DOHH2 (cell line): ENCODE data around the gene FAM107A.

Experiments used
- H3F3A ChIP-seq: fragments of 200-600 bp; sonication (generic), shearing (Covaris generic); 2 replicates; pipeline ENCODE4 v1.6.0; 2016; ENCODE audit warnings: antibody characterized with exemption, mild to moderate bottlenecking; ENCODE audit not compliant: control insufficient read depth, insufficient read depth
- H3K27ac ChIP-seq: fragments of 200-600 bp; sonication (generic); 2 replicates; pipeline ENCODE4 v1.5.1; 2014; ENCODE audit warnings: low read depth, mild to moderate bottlenecking, low read length, moderate library complexity
- H3K27me3 ChIP-seq: fragments of 200-600 bp; sonication (generic); 2 replicates; pipeline ENCODE4 v1.6.1; 2014; ENCODE audit warnings: mild to moderate bottlenecking, low read length, mixed read lengths; ENCODE audit not compliant: control insufficient read depth
- H3K36me3 ChIP-seq: fragments of 200-600 bp; sonication (generic); 2 replicates; pipeline ENCODE4 v1.6.1; 2014; ENCODE audit warnings: mild to moderate bottlenecking, low read length, moderate library complexity, mixed read lengths; ENCODE audit not compliant: control insufficient read depth
- H3K4me1 ChIP-seq: fragments of 200-600 bp; sonication (generic); 2 replicates; pipeline ENCODE4 v1.6.1; 2014; ENCODE audit warnings: mild to moderate bottlenecking, low read length, mixed read lengths; ENCODE audit not compliant: control insufficient read depth
- H3K4me2 ChIP-seq: fragments of 200-600 bp; sonication (generic); 2 replicates; pipeline ENCODE4 v1.6.0; 2014; ENCODE audit warnings: mild to moderate bottlenecking, low read length, moderate library complexity
- H3K4me3 ChIP-seq: fragments of 200-600 bp; sonication (generic); 2 replicates; pipeline ENCODE4 v1.5.1; 2014; ENCODE audit warnings: mild to moderate bottlenecking, low read length, mixed read lengths
- H3K79me2 ChIP-seq: fragments of 200-600 bp; sonication (generic); 2 replicates; pipeline ENCODE4 v1.6.1; 2014; ENCODE audit warnings: mild to moderate bottlenecking, low read length, mixed read lengths; ENCODE audit not compliant: control insufficient read depth
- H3K9me2 ChIP-seq: fragments of 200-600 bp; sonication (generic); replicated peaks from 2 replicates; pipeline ENCODE4 v1.6.1; 2014; ENCODE audit warnings: mild to moderate bottlenecking, low read length, mixed read lengths; ENCODE audit not compliant: control insufficient read depth
- H3K9me3 ChIP-seq: fragments of 200-600 bp; sonication (generic); 2 replicates; pipeline ENCODE4 v1.6.1; 2014; ENCODE audit warnings: antibody characterized with exemption, low read length, mixed read lengths; ENCODE audit not compliant: control insufficient read depth, insufficient read depth
- H4K20me1 ChIP-seq: fragments of 200-600 bp; sonication (generic); 2 replicates; pipeline ENCODE4 v1.6.0; 2014; ENCODE audit warnings: low read depth, mild to moderate bottlenecking, antibody characterized with exemption, low read length, moderate library complexity; ENCODE audit not compliant: control insufficient read depth, insufficient read depth
- CTCF ChIP-seq: fragments of 200-600 bp; sonication (generic); IDR thresholded peaks from one replicate; pipeline ENCODE4 v1.5.1; 2014; ENCODE audit warnings: antibody characterized with exemption, mild to moderate bottlenecking, low read depth, low read length; ENCODE audit not compliant: poor library complexity, severe bottlenecking
- EZH2phosphoT487 ChIP-seq: fragments of 200-600 bp; sonication (generic); IDR thresholded peaks from 2 replicates; pipeline ENCODE4 v1.6.1; 2017; ENCODE audit warnings: borderline replicate concordance, mild to moderate bottlenecking, antibody characterized with exemption, low read length, moderate library complexity, mixed read lengths

FAM107A gene

GRCh38 chr3:58586776-58587192, 9.6 kb upstream of the FAM107A start:
- no peaks in the 10 kb centered on the region for H3F3A ChIP-seq
- no peaks in the 10 kb centered on the region for H4K20me1 ChIP-seq
- peaks cover 22% of the 10 kb centered on the region for H3K27me3 ChIP-seq
- no peak overlapping the region for H3K4me2 ChIP-seq
- no peak for TF ChIP-seq EZH2phosphoT487
- no peak for TF ChIP-seq CTCF
- no peaks in the 10 kb centered on the region for H3K79me2 ChIP-seq
- H3K9me2 ChIP-seq: no peaks in the 10 kb centered on the region
- no peaks in the 10 kb centered on the region for H3K36me3 ChIP-seq
- H3K4me3 ChIP-seq: no peak overlapping the region
- no peaks in the 10 kb centered on the region for H3K9me3 ChIP-seq
- no peak overlapping the region for H3K27ac ChIP-seq
- H3K4me1 ChIP-seq: peaks cover 23% of the 10 kb centered on the region

- no peak overlapping the region for H3K27ac ChIP-seq
- no peaks in the 10 kb centered on the region for H3K9me3 ChIP-seq
- peak overlapping the region; percentile 75 for H3K4me3 ChIP-seq
- no peaks in the 10 kb centered on the region for H3K36me3 ChIP-seq
- H3K4me1 ChIP-seq: peaks cover 31% of the 10 kb centered on the region
- no peaks in the 10 kb centered on the region for H3K79me2 ChIP-seq
- no peaks in the 10 kb centered on the region for H4K20me1 ChIP-seq
- H3K4me2 ChIP-seq: peak overlapping the region; percentile 96
- H3F3A ChIP-seq: no peaks in the 10 kb centered on the region
- H3K9me2 ChIP-seq: no peaks in the 10 kb centered on the region
- TF ChIP-seq EZH2phosphoT487: no peak
- no peak for TF ChIP-seq CTCF
- H3K27me3 ChIP-seq: peaks cover 22% of the 10 kb centered on the region
These were observed 8.8 kb upstream of the FAM107A start for GRCh38 chr3:58585994-58586393.

- H3K27me3 ChIP-seq: peaks cover 22% of the 10 kb centered on the region
- H3K4me1 ChIP-seq: peaks cover 31% of the 10 kb centered on the region
- H3K79me2 ChIP-seq: no peaks in the 10 kb centered on the region
- no peaks in the 10 kb centered on the region for H3K36me3 ChIP-seq
- H3K27ac ChIP-seq: no peak overlapping the region
- H3K4me3 ChIP-seq: peak overlapping the region; percentile 75
- TF ChIP-seq CTCF (peak; percentile 53), EZH2phosphoT487 (peak; percentile 30; the same call in 1 of the 2 replicates)
- peak overlapping the region; percentile 96 for H3K4me2 ChIP-seq
- H3K9me3 ChIP-seq: no peaks in the 10 kb centered on the region
- no peaks in the 10 kb centered on the region for H3F3A ChIP-seq
- H3K9me2 ChIP-seq: no peaks in the 10 kb centered on the region
- no peaks in the 10 kb centered on the region for H4K20me1 ChIP-seq
These were observed 8.0 kb upstream of the FAM107A start for GRCh38 chr3:58585005-58585786.
